Suprapubic skin (tissue), 4 donors: ENCODE data around the gene MAPK14.

Experiments
- EP300 ChIP-seq: sonication (generic); formaldehyde crosslinking; IDR thresholded peaks from one replicate; pipeline ENCODE4 v1.6.1; 2017; ENCODE audit warnings: antibody characterized with exemption
- POLR2A ChIP-seq, 2 donors: fragments of 450-650 bp; IDR thresholded peaks; one replicate each; pipeline ENCODE4 v1.6.1; 2017; ENCODE audit warnings: antibody characterized with exemption in 2 of 2, mild to moderate bottlenecking in 2 of 2, moderate library complexity in 2 of 2
- POLR2AphosphoS5 ChIP-seq, 3 donors: sonication (generic); formaldehyde crosslinking; IDR thresholded peaks; one replicate each; pipeline ENCODE4 v1.6.1; 2017; ENCODE audit warnings: antibody characterized with exemption in 3 of 3
- TF ChIP-seq, protein P1 (sequence below), 2 donors: fragments of 200-600 bp in 1 of 2; fragments of 450-650 bp in 1 of 2; sonication (generic) in 1 of 2; IDR thresholded peaks; one replicate each; pipeline ENCODE4 v1.5.1; 2016 to 2019; ENCODE audit warnings: antibody characterized with exemption in 2 of 2, mild to moderate bottlenecking in 1 of 2, moderate library complexity in 1 of 2

DNA sequence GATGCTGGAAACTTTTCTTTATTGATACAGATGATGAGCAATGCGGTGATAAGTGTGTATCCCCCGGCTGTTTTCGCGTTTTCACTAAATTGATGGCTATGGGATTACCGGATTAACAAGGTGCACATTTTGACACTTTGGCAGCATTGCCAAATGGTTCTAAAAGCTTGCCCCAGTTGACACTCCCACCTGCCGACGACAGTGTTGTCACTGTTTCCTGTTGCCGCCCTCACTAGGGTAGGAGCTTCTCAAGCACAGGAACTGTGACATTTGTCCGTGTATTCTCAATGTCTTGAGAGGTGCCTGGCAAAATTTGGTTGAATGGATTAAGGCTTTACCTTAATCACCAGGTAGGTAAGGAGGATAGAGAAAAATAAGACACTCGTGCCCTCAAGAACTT lies 92.9 kb downstream of the MAPK14 start:
- no peak for TF ChIP-seq EP300
- TF ChIP-seq, protein P1, sequence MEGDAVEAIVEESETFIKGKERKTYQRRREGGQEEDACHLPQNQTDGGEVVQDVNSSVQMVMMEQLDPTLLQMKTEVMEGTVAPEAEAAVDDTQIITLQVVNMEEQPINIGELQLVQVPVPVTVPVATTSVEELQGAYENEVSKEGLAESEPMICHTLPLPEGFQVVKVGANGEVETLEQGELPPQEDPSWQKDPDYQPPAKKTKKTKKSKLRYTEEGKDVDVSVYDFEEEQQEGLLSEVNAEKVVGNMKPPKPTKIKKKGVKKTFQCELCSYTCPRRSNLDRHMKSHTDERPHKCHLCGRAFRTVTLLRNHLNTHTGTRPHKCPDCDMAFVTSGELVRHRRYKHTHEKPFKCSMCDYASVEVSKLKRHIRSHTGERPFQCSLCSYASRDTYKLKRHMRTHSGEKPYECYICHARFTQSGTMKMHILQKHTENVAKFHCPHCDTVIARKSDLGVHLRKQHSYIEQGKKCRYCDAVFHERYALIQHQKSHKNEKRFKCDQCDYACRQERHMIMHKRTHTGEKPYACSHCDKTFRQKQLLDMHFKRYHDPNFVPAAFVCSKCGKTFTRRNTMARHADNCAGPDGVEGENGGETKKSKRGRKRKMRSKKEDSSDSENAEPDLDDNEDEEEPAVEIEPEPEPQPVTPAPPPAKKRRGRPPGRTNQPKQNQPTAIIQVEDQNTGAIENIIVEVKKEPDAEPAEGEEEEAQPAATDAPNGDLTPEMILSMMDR (IDR thresholded peaks at IDR 0.05): no peak
- TF ChIP-seq POLR2AphosphoS5 (IDR thresholded peaks at IDR 0.05): no peak
- TF ChIP-seq POLR2A (IDR thresholded peaks at IDR 0.05): no peak
